Mammary epithelial cell (primary cell): ENCODE data around the gene RUNX1.

Source experiments
- EZH2 ChIP-seq: IDR thresholded peaks from 2 replicates; pipeline ENCODE4 v1.6.1; 2012; ENCODE audit warnings: low read length, inconsistent platforms, borderline replicate concordance
- TF ChIP-seq, protein P1 (sequence below), 2 donors: IDR thresholded peaks in 1 of 2; conservative IDR thresholded peaks in 1 of 2; 2 replicates each; pipeline ENCODE4 v1.5.1; 2011 to 2012; ENCODE audit warnings: inconsistent platforms in 2 of 2, low read length in 2 of 2, mild to moderate bottlenecking in 2 of 2, control low read depth in 1 of 2, low read depth in 1 of 2; ENCODE audit not compliant: insufficient read depth in 1 of 2; ENCODE audit errors: extremely low read depth in 1 of 2

DNA sequence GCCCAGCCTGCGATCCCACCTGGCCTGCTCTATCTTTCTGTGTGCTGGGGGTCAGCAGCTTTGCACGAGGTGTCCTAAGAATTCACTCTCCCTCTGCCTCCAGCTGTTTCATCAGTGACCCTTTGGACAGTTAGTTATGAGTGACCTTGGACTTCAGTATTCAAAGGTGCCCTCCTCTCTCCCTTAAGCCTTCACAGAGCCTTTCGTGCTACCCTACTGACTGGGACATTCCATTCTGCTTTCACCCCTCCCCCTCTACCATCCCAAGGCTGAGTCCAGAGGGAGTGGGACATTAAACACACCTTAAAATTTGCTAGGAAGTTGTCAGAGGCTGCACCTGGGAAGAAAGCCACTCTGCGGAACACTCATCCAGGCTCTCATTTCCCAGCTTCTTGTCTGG lies 208.4 kb downstream of the RUNX1 start:
- TF ChIP-seq, protein P1, sequence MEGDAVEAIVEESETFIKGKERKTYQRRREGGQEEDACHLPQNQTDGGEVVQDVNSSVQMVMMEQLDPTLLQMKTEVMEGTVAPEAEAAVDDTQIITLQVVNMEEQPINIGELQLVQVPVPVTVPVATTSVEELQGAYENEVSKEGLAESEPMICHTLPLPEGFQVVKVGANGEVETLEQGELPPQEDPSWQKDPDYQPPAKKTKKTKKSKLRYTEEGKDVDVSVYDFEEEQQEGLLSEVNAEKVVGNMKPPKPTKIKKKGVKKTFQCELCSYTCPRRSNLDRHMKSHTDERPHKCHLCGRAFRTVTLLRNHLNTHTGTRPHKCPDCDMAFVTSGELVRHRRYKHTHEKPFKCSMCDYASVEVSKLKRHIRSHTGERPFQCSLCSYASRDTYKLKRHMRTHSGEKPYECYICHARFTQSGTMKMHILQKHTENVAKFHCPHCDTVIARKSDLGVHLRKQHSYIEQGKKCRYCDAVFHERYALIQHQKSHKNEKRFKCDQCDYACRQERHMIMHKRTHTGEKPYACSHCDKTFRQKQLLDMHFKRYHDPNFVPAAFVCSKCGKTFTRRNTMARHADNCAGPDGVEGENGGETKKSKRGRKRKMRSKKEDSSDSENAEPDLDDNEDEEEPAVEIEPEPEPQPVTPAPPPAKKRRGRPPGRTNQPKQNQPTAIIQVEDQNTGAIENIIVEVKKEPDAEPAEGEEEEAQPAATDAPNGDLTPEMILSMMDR (conservative IDR thresholded peaks at IDR 0.05 in 1 of 2, IDR thresholded peaks at IDR 0.05 in 1 of 2; ENCODE audit: extremely low read depth in 1 of 2, insufficient read depth in 1 of 2, low read depth in 1 of 2, low read length in 2 of 2), result no peak
- TF ChIP-seq EZH2, result no peak
